WTC11 (cell line): ENCODE measurements around the gene EEFSEC.

Experiments used
- CREM ChIP-seq: sonication (generic); formaldehyde crosslinking; IDR thresholded peaks from 2 replicates; pipeline ENCODE4 v1.8.1; 2022; ENCODE audit warnings: mild to moderate bottlenecking, missing genetic modification reagents, moderate library complexity
- ELF4 ChIP-seq: sonication (generic); formaldehyde crosslinking; IDR thresholded peaks from 2 replicates; pipeline ENCODE4 v1.8.1; 2022; ENCODE audit warnings: low read depth, mild to moderate bottlenecking, moderate library complexity, missing genetic modification reagents
- NFYB ChIP-seq: sonication (generic); formaldehyde crosslinking; conservative IDR thresholded peaks from 2 replicates; pipeline ENCODE4 v1.8.0; 2022; ENCODE audit warnings: low read depth, missing genetic modification reagents
- NR1H2 ChIP-seq: sonication (generic); formaldehyde crosslinking; IDR thresholded peaks from 2 replicates; pipeline ENCODE4 v1.9.0; 2021; ENCODE audit warnings: mild to moderate bottlenecking, moderate library complexity, missing genetic modification reagents
- OVOL2 ChIP-seq: fragments of 250-450 bp; sonication (Bioruptor Pico); IDR thresholded peaks from 2 replicates; pipeline ENCODE4 v1.9.0; 2021; ENCODE audit warnings: mild to moderate bottlenecking, borderline replicate concordance
- SP1 ChIP-seq: sonication (generic); formaldehyde crosslinking; conservative IDR thresholded peaks from 2 replicates; pipeline ENCODE4 v1.8.1; 2022; ENCODE audit warnings: missing genetic modification reagents
- TF ChIP-seq, protein P1 (sequence below): sonication (generic); formaldehyde crosslinking; IDR thresholded peaks from 2 replicates; pipeline ENCODE4 v1.8.0; 2022; ENCODE audit warnings: missing genetic modification reagents
- TF ChIP-seq, protein P2 (sequence below): fragments of 200-600 bp; IDR thresholded peaks from 2 replicates; pipeline ENCODE4 v1.8.0; 2022; ENCODE audit warnings: antibody characterized with exemption
- TF ChIP-seq, protein P3 (sequence below): sonication (generic); formaldehyde crosslinking; IDR thresholded peaks from 2 replicates; pipeline ENCODE4 v1.8.0; 2023; ENCODE audit warnings: missing genetic modification reagents, mild to moderate bottlenecking, borderline replicate concordance
- TF ChIP-seq, protein P4 (sequence below): sonication (generic); formaldehyde crosslinking; conservative IDR thresholded peaks from 2 replicates; pipeline ENCODE4 v1.8.1; 2023; ENCODE audit warnings: mild to moderate bottlenecking, low read depth, missing genetic modification reagents, moderate library complexity
- TF ChIP-seq, protein P5 (sequence below): sonication (generic); formaldehyde crosslinking; IDR thresholded peaks from 2 replicates; pipeline ENCODE4 v1.8.0; 2023; ENCODE audit warnings: missing genetic modification reagents
- TF ChIP-seq, protein P6 (sequence below): sonication (generic); formaldehyde crosslinking; IDR thresholded peaks from 2 replicates; pipeline ENCODE4 v1.8.0; 2022; ENCODE audit warnings: mild to moderate bottlenecking, missing genetic modification reagents
- TF ChIP-seq, protein P7 (sequence below): fragments of 250-450 bp; sonication (Bioruptor Pico); IDR thresholded peaks from 2 replicates; pipeline ENCODE4 v1.9.0; 2021; ENCODE audit warnings: mild to moderate bottlenecking, borderline replicate concordance

DNA sequence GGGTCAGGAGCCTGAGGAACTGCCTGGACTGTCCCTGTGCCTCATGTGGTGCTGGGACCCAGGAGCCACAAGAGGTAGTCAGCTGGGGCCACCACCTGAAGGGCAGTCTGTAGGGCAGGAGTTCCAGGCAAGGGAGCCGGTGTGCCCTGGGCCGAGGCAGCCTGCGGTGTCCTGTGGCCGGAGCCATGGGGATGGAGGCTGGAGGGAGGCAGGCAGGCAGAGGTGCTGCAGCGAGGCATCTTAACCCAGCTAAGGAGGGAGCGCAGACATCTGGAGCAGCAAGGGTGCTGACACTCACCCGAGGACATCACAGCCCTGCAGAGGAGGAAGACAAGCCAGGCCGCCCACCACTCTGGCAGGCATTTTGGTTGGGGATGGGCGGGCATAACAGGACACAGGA lies 235.7 kb downstream of the EEFSEC start:
- TF ChIP-seq SP1 (CRISPR knock-in tag) (no peak), OVOL2 (no peak), ELF4 (no peak), NFYB (CRISPR knock-in tag) (no peak), CREM (CRISPR knock-in tag) (no peak), NR1H2 (CRISPR knock-in tag) (no peak)
- TF ChIP-seq, protein P1, sequence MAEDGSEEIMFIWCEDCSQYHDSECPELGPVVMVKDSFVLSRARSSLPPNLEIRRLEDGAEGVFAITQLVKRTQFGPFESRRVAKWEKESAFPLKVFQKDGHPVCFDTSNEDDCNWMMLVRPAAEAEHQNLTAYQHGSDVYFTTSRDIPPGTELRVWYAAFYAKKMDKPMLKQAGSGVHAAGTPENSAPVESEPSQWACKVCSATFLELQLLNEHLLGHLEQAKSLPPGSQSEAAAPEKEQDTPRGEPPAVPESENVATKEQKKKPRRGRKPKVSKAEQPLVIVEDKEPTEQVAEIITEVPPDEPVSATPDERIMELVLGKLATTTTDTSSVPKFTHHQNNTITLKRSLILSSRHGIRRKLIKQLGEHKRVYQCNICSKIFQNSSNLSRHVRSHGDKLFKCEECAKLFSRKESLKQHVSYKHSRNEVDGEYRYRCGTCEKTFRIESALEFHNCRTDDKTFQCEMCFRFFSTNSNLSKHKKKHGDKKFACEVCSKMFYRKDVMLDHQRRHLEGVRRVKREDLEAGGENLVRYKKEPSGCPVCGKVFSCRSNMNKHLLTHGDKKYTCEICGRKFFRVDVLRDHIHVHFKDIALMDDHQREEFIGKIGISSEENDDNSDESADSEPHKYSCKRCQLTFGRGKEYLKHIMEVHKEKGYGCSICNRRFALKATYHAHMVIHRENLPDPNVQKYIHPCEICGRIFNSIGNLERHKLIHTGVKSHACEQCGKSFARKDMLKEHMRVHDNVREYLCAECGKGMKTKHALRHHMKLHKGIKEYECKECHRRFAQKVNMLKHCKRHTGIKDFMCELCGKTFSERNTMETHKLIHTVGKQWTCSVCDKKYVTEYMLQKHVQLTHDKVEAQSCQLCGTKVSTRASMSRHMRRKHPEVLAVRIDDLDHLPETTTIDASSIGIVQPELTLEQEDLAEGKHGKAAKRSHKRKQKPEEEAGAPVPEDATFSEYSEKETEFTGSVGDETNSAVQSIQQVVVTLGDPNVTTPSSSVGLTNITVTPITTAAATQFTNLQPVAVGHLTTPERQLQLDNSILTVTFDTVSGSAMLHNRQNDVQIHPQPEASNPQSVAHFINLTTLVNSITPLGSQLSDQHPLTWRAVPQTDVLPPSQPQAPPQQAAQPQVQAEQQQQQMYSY: no peak
- TF ChIP-seq, protein P2, sequence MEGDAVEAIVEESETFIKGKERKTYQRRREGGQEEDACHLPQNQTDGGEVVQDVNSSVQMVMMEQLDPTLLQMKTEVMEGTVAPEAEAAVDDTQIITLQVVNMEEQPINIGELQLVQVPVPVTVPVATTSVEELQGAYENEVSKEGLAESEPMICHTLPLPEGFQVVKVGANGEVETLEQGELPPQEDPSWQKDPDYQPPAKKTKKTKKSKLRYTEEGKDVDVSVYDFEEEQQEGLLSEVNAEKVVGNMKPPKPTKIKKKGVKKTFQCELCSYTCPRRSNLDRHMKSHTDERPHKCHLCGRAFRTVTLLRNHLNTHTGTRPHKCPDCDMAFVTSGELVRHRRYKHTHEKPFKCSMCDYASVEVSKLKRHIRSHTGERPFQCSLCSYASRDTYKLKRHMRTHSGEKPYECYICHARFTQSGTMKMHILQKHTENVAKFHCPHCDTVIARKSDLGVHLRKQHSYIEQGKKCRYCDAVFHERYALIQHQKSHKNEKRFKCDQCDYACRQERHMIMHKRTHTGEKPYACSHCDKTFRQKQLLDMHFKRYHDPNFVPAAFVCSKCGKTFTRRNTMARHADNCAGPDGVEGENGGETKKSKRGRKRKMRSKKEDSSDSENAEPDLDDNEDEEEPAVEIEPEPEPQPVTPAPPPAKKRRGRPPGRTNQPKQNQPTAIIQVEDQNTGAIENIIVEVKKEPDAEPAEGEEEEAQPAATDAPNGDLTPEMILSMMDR: no peak
- TF ChIP-seq, protein P3, sequence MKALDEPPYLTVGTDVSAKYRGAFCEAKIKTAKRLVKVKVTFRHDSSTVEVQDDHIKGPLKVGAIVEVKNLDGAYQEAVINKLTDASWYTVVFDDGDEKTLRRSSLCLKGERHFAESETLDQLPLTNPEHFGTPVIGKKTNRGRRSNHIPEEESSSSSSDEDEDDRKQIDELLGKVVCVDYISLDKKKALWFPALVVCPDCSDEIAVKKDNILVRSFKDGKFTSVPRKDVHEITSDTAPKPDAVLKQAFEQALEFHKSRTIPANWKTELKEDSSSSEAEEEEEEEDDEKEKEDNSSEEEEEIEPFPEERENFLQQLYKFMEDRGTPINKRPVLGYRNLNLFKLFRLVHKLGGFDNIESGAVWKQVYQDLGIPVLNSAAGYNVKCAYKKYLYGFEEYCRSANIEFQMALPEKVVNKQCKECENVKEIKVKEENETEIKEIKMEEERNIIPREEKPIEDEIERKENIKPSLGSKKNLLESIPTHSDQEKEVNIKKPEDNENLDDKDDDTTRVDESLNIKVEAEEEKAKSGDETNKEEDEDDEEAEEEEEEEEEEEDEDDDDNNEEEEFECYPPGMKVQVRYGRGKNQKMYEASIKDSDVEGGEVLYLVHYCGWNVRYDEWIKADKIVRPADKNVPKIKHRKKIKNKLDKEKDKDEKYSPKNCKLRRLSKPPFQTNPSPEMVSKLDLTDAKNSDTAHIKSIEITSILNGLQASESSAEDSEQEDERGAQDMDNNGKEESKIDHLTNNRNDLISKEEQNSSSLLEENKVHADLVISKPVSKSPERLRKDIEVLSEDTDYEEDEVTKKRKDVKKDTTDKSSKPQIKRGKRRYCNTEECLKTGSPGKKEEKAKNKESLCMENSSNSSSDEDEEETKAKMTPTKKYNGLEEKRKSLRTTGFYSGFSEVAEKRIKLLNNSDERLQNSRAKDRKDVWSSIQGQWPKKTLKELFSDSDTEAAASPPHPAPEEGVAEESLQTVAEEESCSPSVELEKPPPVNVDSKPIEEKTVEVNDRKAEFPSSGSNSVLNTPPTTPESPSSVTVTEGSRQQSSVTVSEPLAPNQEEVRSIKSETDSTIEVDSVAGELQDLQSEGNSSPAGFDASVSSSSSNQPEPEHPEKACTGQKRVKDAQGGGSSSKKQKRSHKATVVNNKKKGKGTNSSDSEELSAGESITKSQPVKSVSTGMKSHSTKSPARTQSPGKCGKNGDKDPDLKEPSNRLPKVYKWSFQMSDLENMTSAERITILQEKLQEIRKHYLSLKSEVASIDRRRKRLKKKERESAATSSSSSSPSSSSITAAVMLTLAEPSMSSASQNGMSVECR (CRISPR knock-in tag): no peak
- TF ChIP-seq, protein P4, sequence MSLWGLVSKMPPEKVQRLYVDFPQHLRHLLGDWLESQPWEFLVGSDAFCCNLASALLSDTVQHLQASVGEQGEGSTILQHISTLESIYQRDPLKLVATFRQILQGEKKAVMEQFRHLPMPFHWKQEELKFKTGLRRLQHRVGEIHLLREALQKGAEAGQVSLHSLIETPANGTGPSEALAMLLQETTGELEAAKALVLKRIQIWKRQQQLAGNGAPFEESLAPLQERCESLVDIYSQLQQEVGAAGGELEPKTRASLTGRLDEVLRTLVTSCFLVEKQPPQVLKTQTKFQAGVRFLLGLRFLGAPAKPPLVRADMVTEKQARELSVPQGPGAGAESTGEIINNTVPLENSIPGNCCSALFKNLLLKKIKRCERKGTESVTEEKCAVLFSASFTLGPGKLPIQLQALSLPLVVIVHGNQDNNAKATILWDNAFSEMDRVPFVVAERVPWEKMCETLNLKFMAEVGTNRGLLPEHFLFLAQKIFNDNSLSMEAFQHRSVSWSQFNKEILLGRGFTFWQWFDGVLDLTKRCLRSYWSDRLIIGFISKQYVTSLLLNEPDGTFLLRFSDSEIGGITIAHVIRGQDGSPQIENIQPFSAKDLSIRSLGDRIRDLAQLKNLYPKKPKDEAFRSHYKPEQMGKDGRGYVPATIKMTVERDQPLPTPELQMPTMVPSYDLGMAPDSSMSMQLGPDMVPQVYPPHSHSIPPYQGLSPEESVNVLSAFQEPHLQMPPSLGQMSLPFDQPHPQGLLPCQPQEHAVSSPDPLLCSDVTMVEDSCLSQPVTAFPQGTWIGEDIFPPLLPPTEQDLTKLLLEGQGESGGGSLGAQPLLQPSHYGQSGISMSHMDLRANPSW: no peak
- TF ChIP-seq, protein P5, sequence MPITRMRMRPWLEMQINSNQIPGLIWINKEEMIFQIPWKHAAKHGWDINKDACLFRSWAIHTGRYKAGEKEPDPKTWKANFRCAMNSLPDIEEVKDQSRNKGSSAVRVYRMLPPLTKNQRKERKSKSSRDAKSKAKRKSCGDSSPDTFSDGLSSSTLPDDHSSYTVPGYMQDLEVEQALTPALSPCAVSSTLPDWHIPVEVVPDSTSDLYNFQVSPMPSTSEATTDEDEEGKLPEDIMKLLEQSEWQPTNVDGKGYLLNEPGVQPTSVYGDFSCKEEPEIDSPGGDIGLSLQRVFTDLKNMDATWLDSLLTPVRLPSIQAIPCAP (CRISPR knock-in tag): no peak
- TF ChIP-seq, protein P6, sequence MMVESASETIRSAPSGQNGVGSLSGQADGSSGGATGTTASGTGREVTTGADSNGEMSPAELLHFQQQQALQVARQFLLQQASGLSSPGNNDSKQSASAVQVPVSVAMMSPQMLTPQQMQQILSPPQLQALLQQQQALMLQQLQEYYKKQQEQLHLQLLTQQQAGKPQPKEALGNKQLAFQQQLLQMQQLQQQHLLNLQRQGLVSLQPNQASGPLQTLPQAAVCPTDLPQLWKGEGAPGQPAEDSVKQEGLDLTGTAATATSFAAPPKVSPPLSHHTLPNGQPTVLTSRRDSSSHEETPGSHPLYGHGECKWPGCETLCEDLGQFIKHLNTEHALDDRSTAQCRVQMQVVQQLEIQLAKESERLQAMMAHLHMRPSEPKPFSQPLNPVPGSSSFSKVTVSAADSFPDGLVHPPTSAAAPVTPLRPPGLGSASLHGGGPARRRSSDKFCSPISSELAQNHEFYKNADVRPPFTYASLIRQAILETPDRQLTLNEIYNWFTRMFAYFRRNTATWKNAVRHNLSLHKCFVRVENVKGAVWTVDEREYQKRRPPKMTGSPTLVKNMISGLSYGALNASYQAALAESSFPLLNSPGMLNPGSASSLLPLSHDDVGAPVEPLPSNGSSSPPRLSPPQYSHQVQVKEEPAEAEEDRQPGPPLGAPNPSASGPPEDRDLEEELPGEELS (CRISPR knock-in tag): no peak
- TF ChIP-seq, protein P7, sequence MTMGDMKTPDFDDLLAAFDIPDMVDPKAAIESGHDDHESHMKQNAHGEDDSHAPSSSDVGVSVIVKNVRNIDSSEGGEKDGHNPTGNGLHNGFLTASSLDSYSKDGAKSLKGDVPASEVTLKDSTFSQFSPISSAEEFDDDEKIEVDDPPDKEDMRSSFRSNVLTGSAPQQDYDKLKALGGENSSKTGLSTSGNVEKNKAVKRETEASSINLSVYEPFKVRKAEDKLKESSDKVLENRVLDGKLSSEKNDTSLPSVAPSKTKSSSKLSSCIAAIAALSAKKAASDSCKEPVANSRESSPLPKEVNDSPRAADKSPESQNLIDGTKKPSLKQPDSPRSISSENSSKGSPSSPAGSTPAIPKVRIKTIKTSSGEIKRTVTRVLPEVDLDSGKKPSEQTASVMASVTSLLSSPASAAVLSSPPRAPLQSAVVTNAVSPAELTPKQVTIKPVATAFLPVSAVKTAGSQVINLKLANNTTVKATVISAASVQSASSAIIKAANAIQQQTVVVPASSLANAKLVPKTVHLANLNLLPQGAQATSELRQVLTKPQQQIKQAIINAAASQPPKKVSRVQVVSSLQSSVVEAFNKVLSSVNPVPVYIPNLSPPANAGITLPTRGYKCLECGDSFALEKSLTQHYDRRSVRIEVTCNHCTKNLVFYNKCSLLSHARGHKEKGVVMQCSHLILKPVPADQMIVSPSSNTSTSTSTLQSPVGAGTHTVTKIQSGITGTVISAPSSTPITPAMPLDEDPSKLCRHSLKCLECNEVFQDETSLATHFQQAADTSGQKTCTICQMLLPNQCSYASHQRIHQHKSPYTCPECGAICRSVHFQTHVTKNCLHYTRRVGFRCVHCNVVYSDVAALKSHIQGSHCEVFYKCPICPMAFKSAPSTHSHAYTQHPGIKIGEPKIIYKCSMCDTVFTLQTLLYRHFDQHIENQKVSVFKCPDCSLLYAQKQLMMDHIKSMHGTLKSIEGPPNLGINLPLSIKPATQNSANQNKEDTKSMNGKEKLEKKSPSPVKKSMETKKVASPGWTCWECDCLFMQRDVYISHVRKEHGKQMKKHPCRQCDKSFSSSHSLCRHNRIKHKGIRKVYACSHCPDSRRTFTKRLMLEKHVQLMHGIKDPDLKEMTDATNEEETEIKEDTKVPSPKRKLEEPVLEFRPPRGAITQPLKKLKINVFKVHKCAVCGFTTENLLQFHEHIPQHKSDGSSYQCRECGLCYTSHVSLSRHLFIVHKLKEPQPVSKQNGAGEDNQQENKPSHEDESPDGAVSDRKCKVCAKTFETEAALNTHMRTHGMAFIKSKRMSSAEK (CRISPR knock-in tag): no peak
